Measurements from ENCODE around the gene GARIN5B.

GARIN5B gene

GRCh38 chr19:55312621-55313512 lies 50.2 kb downstream of the GARIN5B start:
- Histone ChIP-seq H3K27ac (no peak overlapping the region), H3K9ac (ENCODE audit: insufficient read length) (no peak overlapping the region)
- no peak for TF ChIP-seq POLR2AphosphoS5 (IDR thresholded peaks at IDR 0.05; ENCODE audit: borderline replicate concordance, low read depth, low read length)
- no peak for TF ChIP-seq EZH2 (IDR thresholded peaks at IDR 0.05)
- TF ChIP-seq FOXP2 (optimal IDR thresholded peaks at IDR 0.05; ENCODE audit: control extremely low read depth, extremely low read length, insufficient read depth): no peak

GRCh38 chr19:55311797-55312196 lies 51.3 kb downstream of the GARIN5B start:
- H3K36me3 ChIP-seq (ENCODE audit: insufficient read depth, low read length): peaks cover 11% of the 10 kb centered on the region; the same call in 1 of the 2 replicates
- H3K27ac ChIP-seq: no peak overlapping the region
- no peaks in the 10 kb centered on the region for H3K9me3 ChIP-seq (ENCODE audit: low read depth, low read length)
- no peak overlapping the region for H3K9ac ChIP-seq (ENCODE audit: insufficient read length)
- DNase-seq (ENCODE audit: low read depth, low spot score): no peak
- no peak for TF ChIP-seq FOXP2 (optimal IDR thresholded peaks at IDR 0.05; ENCODE audit: control extremely low read depth, extremely low read length, insufficient read depth)
- no peak for TF ChIP-seq EZH2 (IDR thresholded peaks at IDR 0.05)
- no peak for TF ChIP-seq POLR2AphosphoS5 (IDR thresholded peaks at IDR 0.05; ENCODE audit: borderline replicate concordance, low read depth, low read length)
- no peak overlapping the region for H3K4me3 ChIP-seq

More at GRCh38 chr19:55312621-55313512, 50.2 kb downstream of the GARIN5B start:
- no peak for DNase-seq (ENCODE audit: low read depth, low spot score)
- Histone ChIP-seq H3K36me3 (ENCODE audit: insufficient read depth, low read length) (peaks cover 7% of the 10 kb centered on the region; the same call in 1 of the 2 replicates), H3K9me3 (ENCODE audit: low read depth, low read length) (no peaks in the 10 kb centered on the region), H3K4me3 (no peak overlapping the region)

- H3K9me3 ChIP-seq (ENCODE audit: low read depth, low read length): no peaks in the 10 kb centered on the region
- no peak overlapping the region for H3K9ac ChIP-seq (ENCODE audit: insufficient read length)
- H3K27ac ChIP-seq: no peak overlapping the region
- DNase-seq (ENCODE audit: low read depth, low spot score): no peak
- peaks cover 15% of the 10 kb centered on the region; the same call in 1 of the 2 replicates for H3K36me3 ChIP-seq (ENCODE audit: insufficient read depth, low read length)
- no peak overlapping the region for H3K4me3 ChIP-seq
- TF ChIP-seq EZH2 (IDR thresholded peaks at IDR 0.05) (no peak), FOXP2 (optimal IDR thresholded peaks at IDR 0.05; ENCODE audit: control extremely low read depth, extremely low read length, insufficient read depth) (no peak), POLR2AphosphoS5 (IDR thresholded peaks at IDR 0.05; ENCODE audit: borderline replicate concordance, low read depth, low read length) (no peak)
These were observed 51.7 kb downstream of the GARIN5B start for GRCh38 chr19:55311397-55311796.

- no peak for DNase-seq (ENCODE audit: low read depth, low spot score)
- no peak overlapping the region for H3K9ac ChIP-seq (ENCODE audit: insufficient read length)
- no peak overlapping the region for H3K4me3 ChIP-seq
- H3K36me3 ChIP-seq (ENCODE audit: insufficient read depth, low read length): peaks cover 23% of the 10 kb centered on the region; the same call in 1 of the 2 replicates
- no peaks in the 10 kb centered on the region for H3K9me3 ChIP-seq (ENCODE audit: low read depth, low read length)
- H3K27ac ChIP-seq: no peak overlapping the region
- TF ChIP-seq EZH2 (IDR thresholded peaks at IDR 0.05) (no peak), POLR2AphosphoS5 (IDR thresholded peaks at IDR 0.05; ENCODE audit: borderline replicate concordance, low read depth, low read length) (no peak), FOXP2 (optimal IDR thresholded peaks at IDR 0.05; ENCODE audit: control extremely low read depth, extremely low read length, insufficient read depth) (no peak)
These were observed 52.6 kb downstream of the GARIN5B start for GRCh38 chr19:55310498-55310897.

- Histone ChIP-seq H3K27ac (no peak overlapping the region), H3K9me3 (ENCODE audit: low read depth, low read length) (no peaks in the 10 kb centered on the region), H3K4me3 (no peak overlapping the region), H3K36me3 (ENCODE audit: insufficient read depth, low read length) (peaks cover 23% of the 10 kb centered on the region; the same call in 1 of the 2 replicates), H3K9ac (ENCODE audit: insufficient read length) (no peak overlapping the region)
- TF ChIP-seq FOXP2 (optimal IDR thresholded peaks at IDR 0.05; ENCODE audit: control extremely low read depth, extremely low read length, insufficient read depth) (no peak), POLR2AphosphoS5 (IDR thresholded peaks at IDR 0.05; ENCODE audit: borderline replicate concordance, low read depth, low read length) (no peak), EZH2 (IDR thresholded peaks at IDR 0.05) (no peak)
- no peak for DNase-seq (ENCODE audit: low read depth, low spot score)
These were observed 53.6 kb downstream of the GARIN5B start for GRCh38 chr19:55309448-55309847.

GRCh38 chr19:55308281-55308680 lies 54.8 kb downstream of the GARIN5B start:
- no peak for DNase-seq (ENCODE audit: low read depth, low spot score)
- no peak for TF ChIP-seq EZH2 (IDR thresholded peaks at IDR 0.05)
- TF ChIP-seq FOXP2 (optimal IDR thresholded peaks at IDR 0.05; ENCODE audit: control extremely low read depth, extremely low read length, insufficient read depth): no peak
- no peak for TF ChIP-seq POLR2AphosphoS5 (IDR thresholded peaks at IDR 0.05; ENCODE audit: borderline replicate concordance, low read depth, low read length)
- Histone ChIP-seq H3K27ac (no peak overlapping the region), H3K9ac (ENCODE audit: insufficient read length) (no peak overlapping the region), H3K4me3 (no peak overlapping the region), H3K36me3 (ENCODE audit: insufficient read depth, low read length) (peaks cover 25% of the 10 kb centered on the region; the same call in 1 of the 2 replicates), H3K9me3 (ENCODE audit: low read depth, low read length) (no peaks in the 10 kb centered on the region)

- H3K36me3 ChIP-seq (ENCODE audit: insufficient read depth, low read length): peaks cover 30% of the 10 kb centered on the region; the same call in 1 of the 2 replicates
- DNase-seq (ENCODE audit: low read depth, low spot score): no peak
- no peak overlapping the region for H3K9ac ChIP-seq (ENCODE audit: insufficient read length)
- no peaks in the 10 kb centered on the region for H3K9me3 ChIP-seq (ENCODE audit: low read depth, low read length)
- H3K27ac ChIP-seq: no peak overlapping the region
- no peak overlapping the region for H3K4me3 ChIP-seq
- TF ChIP-seq POLR2AphosphoS5 (IDR thresholded peaks at IDR 0.05; ENCODE audit: borderline replicate concordance, low read depth, low read length): no peak
These were observed 56.3 kb downstream of the GARIN5B start for GRCh38 chr19:55306712-55307111.

GRCh38 chr19:55305983-55306562 lies 57.0 kb downstream of the GARIN5B start:
- Histone ChIP-seq H3K27ac (no peak overlapping the region), H3K9ac (ENCODE audit: insufficient read length) (no peak overlapping the region), H3K36me3 (ENCODE audit: insufficient read depth, low read length) (peaks cover 30% of the 10 kb centered on the region; the same call in 1 of the 2 replicates), H3K4me3 (no peak overlapping the region), H3K9me3 (ENCODE audit: low read depth, low read length) (no peaks in the 10 kb centered on the region)
- TF ChIP-seq POLR2AphosphoS5 (IDR thresholded peaks at IDR 0.05; ENCODE audit: borderline replicate concordance, low read depth, low read length) (no peak), EZH2 (IDR thresholded peaks at IDR 0.05) (no peak), FOXP2 (optimal IDR thresholded peaks at IDR 0.05; ENCODE audit: control extremely low read depth, extremely low read length, insufficient read depth) (no peak)
- DNase-seq (ENCODE audit: low read depth, low spot score): no peak

Measured in SK-N-MC (cell line).